ENCODE data around the gene SLC31A2.
"Not testable (repeated sequence)": the region's sequence is repeated elsewhere in the genome, so short reads cannot be mapped to it uniquely, and the experiment has no call there.

DNA sequence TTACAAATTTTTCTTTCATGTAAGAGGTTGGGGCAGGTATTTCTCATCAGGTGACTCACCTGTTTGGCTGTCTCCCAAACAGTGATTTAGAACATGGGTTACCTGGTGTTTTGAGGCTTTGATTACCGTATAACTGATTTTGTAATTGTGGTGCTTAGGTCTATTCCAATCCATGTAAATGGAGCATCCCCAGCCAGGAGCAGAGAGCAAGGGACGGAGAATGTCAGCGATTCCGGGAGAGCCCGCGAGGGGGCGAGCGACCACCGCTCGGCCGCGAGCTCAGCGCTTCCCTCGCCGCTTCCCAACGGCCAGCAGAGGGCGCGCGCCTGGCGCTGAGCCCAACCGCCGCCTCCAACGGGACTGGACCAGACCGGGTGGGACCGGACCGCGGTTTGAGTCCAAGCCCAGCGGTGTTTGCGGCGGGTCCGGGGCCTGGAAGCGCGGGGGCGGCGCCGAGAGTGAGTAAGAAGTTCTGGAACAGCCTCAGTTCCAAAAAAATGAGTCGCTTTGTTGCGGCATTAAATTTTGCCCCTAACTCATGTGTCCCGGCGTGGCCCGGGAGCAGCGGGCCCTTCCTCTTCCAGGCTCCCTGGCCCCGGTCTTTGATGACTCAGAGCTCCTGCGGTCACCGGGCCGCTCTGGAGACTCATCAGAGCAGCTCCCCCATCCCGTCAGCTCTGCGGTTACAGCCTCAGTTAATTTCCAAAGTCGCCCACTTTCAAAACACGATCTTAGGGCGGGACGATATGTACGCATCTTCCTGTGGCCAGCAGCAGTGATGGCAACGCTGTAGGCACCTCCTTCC lies 37.9 kb upstream of the SLC31A2 start:
- peak; percentile 70 for TF ChIP-seq CTCF (IDR thresholded peaks at IDR 0.05)
- TF ChIP-seq GABPA (IDR thresholded peaks at IDR 0.05; ENCODE audit: low read depth); SIN3A (IDR thresholded peaks at IDR 0.05; ENCODE audit: borderline replicate concordance, low read depth, low read length); RFX5 (IDR thresholded peaks at IDR 0.05; ENCODE audit: low read length); POLR2AphosphoS5 (IDR thresholded peaks at IDR 0.05; ENCODE audit: low read depth, low read length); EP300 (IDR thresholded peaks at IDR 0.05; ENCODE audit: borderline replicate concordance in 1 of 2, low read depth in 1 of 2, low read length in 1 of 2); MXI1 (IDR thresholded peaks at IDR 0.05; ENCODE audit: low read depth, low read length); RCOR1 (IDR thresholded peaks at IDR 0.05; ENCODE audit: low read length); MEF2A (IDR thresholded peaks at IDR 0.05; ENCODE audit: borderline replicate concordance, low read depth); USF2 (IDR thresholded peaks at IDR 0.05; ENCODE audit: borderline replicate concordance, low read depth, low read length); SMC3 (IDR thresholded peaks at IDR 0.05; ENCODE audit: low read depth, low read length); NRF1 (IDR thresholded peaks at IDR 0.05; ENCODE audit: low read depth, low read length): not testable (repeated sequence)
- TF ChIP-seq, protein P1, sequence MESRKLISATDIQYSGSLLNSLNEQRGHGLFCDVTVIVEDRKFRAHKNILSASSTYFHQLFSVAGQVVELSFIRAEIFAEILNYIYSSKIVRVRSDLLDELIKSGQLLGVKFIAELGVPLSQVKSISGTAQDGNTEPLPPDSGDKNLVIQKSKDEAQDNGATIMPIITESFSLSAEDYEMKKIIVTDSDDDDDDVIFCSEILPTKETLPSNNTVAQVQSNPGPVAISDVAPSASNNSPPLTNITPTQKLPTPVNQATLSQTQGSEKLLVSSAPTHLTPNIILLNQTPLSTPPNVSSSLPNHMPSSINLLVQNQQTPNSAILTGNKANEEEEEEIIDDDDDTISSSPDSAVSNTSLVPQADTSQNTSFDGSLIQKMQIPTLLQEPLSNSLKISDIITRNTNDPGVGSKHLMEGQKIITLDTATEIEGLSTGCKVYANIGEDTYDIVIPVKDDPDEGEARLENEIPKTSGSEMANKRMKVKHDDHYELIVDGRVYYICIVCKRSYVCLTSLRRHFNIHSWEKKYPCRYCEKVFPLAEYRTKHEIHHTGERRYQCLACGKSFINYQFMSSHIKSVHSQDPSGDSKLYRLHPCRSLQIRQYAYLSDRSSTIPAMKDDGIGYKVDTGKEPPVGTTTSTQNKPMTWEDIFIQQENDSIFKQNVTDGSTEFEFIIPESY (IDR thresholded peaks at IDR 0.05; ENCODE audit: borderline replicate concordance, low read depth): not testable (repeated sequence)

Measured in SK-N-SH (cell line).